Activated CD8-positive, alpha-beta memory T cell treated with anti-CD3 and anti-CD28 coated beads for 4 hours (primary cell): ENCODE results near the gene MINDY4.

Experiments
- DNase-seq, 2 donors: peaks; one replicate each; pipeline ENCODE4 v3.0.0-alpha.2; 2020; ENCODE audit warnings: low read depth in 2 of 2

Gene MINDY4

GRCh38 chr7:30852744-30853288 is 81.6 kb downstream of the MINDY4 start:
- DNase-seq: no peak

DNA sequence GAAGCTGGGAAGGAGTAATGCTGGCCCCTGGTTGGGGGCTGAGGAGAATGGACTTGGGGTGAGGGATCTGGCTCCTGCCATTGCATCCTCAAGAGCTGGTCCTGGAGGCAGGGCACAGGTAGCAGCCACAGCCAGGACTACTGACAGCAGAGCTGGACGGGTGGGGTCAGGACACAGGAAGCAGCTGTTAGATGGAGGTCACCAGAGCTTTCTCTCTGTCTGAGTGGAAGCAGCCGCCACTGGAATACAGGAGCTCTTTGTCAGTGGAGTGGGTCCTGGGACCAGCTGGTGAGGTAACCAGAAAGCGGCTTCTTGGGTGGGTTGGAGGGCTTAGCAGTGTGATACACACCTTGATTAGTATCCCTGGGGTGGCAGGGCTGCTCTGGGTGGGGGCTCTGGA is 82.4 kb downstream of the MINDY4 start:
- DNase-seq: no peak

GRCh38 chr7:30855936-30856335 is 84.7 kb downstream of the MINDY4 start:
- no peak for DNase-seq

DNA sequence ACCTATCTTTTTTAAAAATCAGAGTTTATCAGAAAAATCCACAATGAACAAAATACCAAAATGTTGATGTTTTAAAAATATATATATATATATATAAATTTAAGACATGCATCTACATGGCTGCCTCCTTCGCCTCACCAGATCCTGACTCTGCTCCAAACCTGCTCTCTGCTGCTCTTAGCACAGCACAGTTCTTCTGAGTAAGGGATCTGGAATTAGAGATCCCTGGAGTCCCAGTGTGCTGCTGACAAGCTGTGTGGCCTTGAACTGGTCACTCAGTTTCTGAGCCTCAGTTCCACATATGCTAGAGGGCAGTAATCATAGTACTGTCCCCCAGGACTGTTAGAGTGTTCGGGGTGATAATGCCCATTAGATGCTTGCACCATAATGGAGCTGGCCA is 87.4 kb downstream of the MINDY4 start:
- no peak for DNase-seq

- DNase-seq: no peak
Observed at GRCh38 chr7:30859202-30859939, 88.2 kb downstream of the MINDY4 start.

DNA sequence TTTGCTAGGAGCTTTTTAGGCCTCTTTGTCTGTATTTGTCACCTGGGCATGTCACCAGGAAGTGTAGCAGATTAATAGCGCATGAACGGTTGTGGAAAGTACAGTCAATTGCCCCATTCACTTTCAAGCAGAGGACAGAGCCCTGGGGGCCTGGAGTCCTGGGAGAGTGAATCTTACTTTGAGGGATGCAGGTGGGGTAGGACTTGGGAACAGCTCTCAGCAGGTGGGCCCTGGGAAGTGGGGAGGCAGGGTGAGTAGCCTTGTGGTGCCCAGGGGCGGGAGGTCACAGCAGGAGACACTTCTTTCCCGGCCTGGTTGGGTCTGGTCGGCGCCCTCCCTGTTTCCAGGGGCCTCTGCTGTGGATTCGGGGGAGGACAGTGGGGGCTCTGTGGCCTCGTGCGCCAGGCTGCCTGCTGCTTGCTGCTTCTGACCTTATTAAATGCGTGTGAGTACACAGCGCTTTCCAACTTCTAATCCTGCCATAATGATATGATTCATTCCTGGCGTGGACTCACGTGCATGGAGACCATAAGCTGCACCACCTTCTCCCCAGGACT is 88.8 kb downstream of the MINDY4 start:
- no peak for DNase-seq

- DNase-seq: no peak
Observed at GRCh38 chr7:30861612-30862011, 90.4 kb downstream of the MINDY4 start.

DNA sequence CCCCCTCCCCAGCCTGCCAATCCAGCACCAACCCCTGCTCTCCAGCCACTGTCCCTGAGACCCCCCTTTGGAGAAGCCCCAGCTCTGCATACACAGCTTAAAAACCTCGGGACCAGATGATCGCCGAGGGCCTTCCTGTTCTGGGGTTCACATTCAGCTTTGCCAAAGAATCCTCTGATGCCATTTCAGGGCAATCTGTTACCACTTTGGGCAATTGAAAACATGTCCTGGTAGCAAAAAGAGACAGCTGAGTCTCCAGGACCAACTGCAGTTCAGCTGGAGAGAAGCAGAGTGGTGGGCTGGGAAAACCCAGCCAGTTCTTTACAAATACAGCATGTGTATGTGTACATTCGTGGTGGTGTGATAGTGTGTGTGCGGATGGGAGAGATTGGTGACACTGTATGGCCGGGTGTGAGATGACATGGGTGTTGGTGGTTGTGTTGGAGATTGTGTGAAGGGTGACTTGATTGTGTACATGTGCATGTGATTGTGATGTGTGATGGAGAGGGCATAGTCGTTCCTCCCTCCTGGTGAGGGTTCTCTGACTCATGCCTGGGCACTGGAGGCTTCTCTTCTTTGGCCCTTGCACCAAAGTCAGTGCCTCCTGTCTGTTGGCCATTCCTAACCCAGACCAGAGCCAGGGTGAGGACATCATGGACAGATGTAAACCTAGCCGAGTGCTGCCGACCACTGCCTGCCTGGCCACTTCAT is 91.9 kb downstream of the MINDY4 start:
- DNase-seq: no peak

DNA sequence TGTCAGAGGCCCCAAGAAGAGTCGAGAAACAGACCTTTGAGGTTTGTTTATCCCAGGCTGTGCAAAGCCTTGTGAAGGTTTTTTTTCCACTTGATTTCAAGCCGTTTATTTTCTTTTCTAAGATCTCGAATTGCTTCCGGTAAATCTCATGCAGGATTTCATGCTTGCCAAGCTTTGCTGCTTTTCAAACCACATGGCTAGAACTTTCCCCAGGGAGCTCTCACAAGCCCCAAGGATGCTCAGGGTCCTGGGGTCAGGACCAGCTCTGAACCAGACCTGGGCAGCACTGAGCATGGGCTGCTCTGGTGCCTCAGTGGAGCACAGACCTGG is 92.5 kb downstream of the MINDY4 start:
- no peak for DNase-seq

- DNase-seq: no peak
Observed at GRCh38 chr7:30864101-30864500, 92.9 kb downstream of the MINDY4 start.

- no peak for DNase-seq
Observed at GRCh38 chr7:30865076-30865475, 93.9 kb downstream of the MINDY4 start.

DNA sequence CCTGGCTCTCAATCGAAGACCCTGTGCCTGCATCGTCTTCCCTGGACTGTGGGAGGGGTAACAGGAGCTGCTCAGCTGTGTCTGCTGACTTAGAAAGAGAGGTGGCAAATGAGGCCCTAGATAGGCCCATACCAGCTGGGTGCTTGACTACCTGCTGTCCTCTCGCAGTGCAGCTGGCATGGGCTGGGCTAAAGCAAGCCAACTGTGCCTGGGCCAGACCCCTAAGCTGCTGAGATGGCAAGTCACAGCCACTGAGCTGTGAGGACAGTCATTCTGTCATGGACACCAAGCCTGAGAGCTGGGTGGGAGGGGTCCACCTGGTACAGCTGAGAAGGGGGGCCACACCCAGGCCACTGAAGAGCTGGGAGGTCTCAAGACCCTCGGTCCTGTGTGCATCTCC is 94.6 kb downstream of the MINDY4 start:
- DNase-seq: no peak

DNA sequence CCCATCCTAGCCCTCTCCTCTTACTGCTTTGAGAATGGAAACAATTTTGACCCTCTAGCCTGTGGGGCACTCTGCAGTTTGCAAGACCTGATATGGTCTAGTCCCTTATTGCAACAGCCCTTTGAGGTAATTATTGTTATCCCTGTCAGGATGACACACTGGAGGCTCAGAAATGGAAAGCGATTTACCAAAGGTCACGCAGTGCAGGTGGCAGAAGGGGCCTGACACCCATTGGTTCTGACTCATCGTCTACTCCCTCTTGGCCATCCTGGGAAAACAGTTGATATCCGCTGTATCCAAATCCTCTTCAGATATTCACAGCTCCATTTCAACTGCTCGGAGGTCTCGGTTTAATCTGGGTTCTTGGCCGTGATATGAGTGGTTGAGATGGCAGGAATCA is 95.7 kb downstream of the MINDY4 start:
- DNase-seq: no peak

- no peak for DNase-seq
Observed at GRCh38 chr7:30867483-30867882, 96.3 kb downstream of the MINDY4 start.

- DNase-seq: no peak
Observed at GRCh38 chr7:30869794-30870611, 98.8 kb downstream of the MINDY4 start.

- no peak for DNase-seq
Observed at GRCh38 chr7:30870821-30871518, 99.8 kb downstream of the MINDY4 start.

DNA sequence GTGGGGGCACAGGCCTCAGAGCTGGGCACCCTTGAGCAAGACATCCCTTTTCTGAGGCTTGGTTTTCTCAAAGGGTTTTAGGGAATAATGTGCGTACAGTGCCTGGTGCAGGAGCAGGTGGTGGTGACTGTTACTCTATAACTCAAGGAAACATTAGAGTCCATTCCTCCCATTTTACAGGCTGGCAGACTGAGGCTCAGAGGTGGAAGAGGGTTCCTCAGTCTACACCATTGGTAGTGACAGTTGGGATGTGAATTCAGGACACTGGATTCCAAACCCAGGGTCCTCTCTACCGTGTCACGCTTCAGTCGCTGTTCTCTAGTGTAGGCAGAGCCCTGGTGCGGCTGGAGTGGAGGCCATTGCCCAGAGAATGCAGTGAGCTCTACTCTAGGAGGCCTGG is 100.4 kb downstream of the MINDY4 start:
- no peak for DNase-seq

- no peak for DNase-seq
Observed at GRCh38 chr7:30873207-30873606, 102.0 kb downstream of the MINDY4 start.

GRCh38 chr7:30873656-30874055 is 102.4 kb downstream of the MINDY4 start:
- DNase-seq: no peak

DNA sequence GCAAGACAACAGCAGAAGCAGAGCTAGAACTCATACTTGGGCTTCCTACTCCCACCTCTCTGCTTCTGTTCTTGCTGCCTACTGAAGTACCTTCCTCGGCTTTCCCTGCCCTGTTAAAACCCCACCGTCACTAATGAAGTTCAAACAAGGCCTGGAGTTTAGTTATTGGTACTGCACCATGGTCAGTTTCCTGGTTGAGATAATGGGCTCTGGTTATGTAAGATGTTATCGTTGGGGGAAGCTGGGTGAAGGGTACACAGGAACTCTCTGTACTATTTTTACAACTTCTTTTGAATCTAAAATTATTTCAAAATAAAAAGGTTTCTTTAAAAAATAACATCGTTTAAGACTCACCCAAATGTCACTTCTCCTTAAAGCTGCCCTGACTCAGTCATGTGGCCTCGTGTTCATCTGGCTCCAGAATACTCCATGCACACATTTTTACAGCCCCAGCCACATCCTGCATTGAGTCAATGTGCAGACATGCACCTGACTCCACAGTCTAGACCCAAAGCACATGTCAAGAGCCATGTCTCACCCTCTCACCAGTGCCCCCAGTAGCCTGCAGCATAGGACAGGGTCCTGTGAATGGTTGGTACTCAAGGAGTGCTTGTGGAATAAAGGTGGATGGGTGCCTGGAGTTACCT is 103.6 kb downstream of the MINDY4 start:
- no peak for DNase-seq
